T-cell (primary cell): ENCODE results near the gene WDR37. TPM values are rescaled to one million over a fixed set of nuclear protein-coding genes. Genes with fewer than 3 reads are reported as not detected.

ENCODE experiments used
- ATAC-seq, 4 experiments: fragments of 200-7000 bp in 3 of 4; fragments of 150-1000 bp in 1 of 4; cut with Tn5 transposase; replicated peaks in 1 of 4; 1 replicate in 3 of 4; 2 replicates in 1 of 4; pipeline ENCODE4 v1.10.0; 2021; ENCODE audit warnings: moderate library complexity in 3 of 4, mild to moderate bottlenecking in 2 of 4, moderate number of reproducible peaks in 1 of 4
- CTCF ChIA-PET, 2 donors: fragments of 300-600 bp; sonication (Branson Sonifier 250); formaldehyde crosslinking; loops; one replicate each; lab custom pipeline; 2022; ENCODE audit warnings: antibody characterized with exemption in 2 of 2; lab: Charles Lee
- POLR2A ChIA-PET, 2 donors: fragments of 300-600 bp; sonication (Branson Sonifier 250); formaldehyde crosslinking; loops; one replicate each; lab custom pipeline; 2022; ENCODE audit warnings: antibody characterized with exemption in 2 of 2; lab: Charles Lee
- DNase-seq, 35 experiments: peaks; one replicate each; pipeline versions ENCODE4 v3.0.0 to v3.0.0-alpha.2; 2013 to 2023
- H3K27ac ChIP-seq: one replicate; pipeline ENCODE4 v1.5.1; 2013; ENCODE audit warnings: low read length
- H3K27me3 ChIP-seq, 2 experiments: replicated peaks in 1 of 2; 1 replicate in 1 of 2; 2 replicates in 1 of 2; pipeline versions ENCODE4 v1.6.1 to v1.7.0; 2013; ENCODE audit warnings: low read length in 1 of 2, mixed read lengths in 1 of 2; ENCODE audit not compliant: control insufficient read depth in 2 of 2, insufficient read depth in 2 of 2; ENCODE audit errors: extremely low read depth in 1 of 2
- H3K36me3 ChIP-seq, 2 donors: 1 replicate in 1 of 2; 2 replicates in 1 of 2; pipeline versions ENCODE4 v1.6.1 to v1.7.0; 2013; ENCODE audit warnings: low read length in 1 of 2; ENCODE audit not compliant: control insufficient read depth in 2 of 2, insufficient read depth in 1 of 2; ENCODE audit errors: extremely low read depth in 1 of 2
- H3K4me1 ChIP-seq, 2 experiments: 1 replicate in 1 of 2; 2 replicates in 1 of 2; pipeline versions ENCODE4 v1.6.1 to v1.7.0; 2013; ENCODE audit warnings: low read length in 2 of 2, mixed read lengths in 1 of 2; ENCODE audit not compliant: insufficient read depth in 2 of 2, control insufficient read depth in 1 of 2; ENCODE audit errors: extremely low read depth in 1 of 2
- H3K4me3 ChIP-seq, 2 donors: 1 replicate in 1 of 2; 2 replicates in 1 of 2; pipeline versions ENCODE4 v1.5.1 to v1.7.0; 2013; ENCODE audit warnings: mild to moderate bottlenecking in 2 of 2, low read length in 1 of 2, moderate library complexity in 1 of 2; ENCODE audit not compliant: control insufficient read depth in 1 of 2; ENCODE audit errors: extremely low read depth in 1 of 2
- H3K9me3 ChIP-seq: 2 replicates; pipeline ENCODE4 v1.7.0; 2013
- H3K27ac Mint-ChIP-seq, 2 donors: one replicate each; pipeline ENCODE4 v1.8.0; 2020 to 2021; ENCODE audit warnings: mild to moderate bottlenecking in 2 of 2, mixed read lengths in 2 of 2
- H3K27me3 Mint-ChIP-seq, 2 donors: one replicate each; pipeline ENCODE4 v1.8.0; 2021 to 2022; ENCODE audit warnings: mixed read lengths in 2 of 2
- H3K36me3 Mint-ChIP-seq: one replicate; pipeline ENCODE4 v1.8.0; 2021; ENCODE audit warnings: mixed read lengths
- H3K4me1 Mint-ChIP-seq, 3 donors: one replicate each; pipeline ENCODE4 v1.8.0; 2020 to 2022; ENCODE audit warnings: mixed read lengths in 3 of 3, mild to moderate bottlenecking in 1 of 3
- H3K4me3 Mint-ChIP-seq, 3 donors: one replicate each; pipeline ENCODE4 v1.8.0; 2020 to 2022; ENCODE audit warnings: mild to moderate bottlenecking in 3 of 3, mixed read lengths in 3 of 3, moderate library complexity in 3 of 3
- H3K9me3 Mint-ChIP-seq, 3 donors: one replicate each; pipeline ENCODE4 v1.8.0; 2020 to 2022; ENCODE audit warnings: mixed read lengths in 3 of 3
- WGBS: methylation state at CpG from one replicate; pipeline ENCODE4 v1.1.5; 2013; ENCODE audit warnings: missing lambda C conversion rate; ENCODE audit not compliant: insufficient coverage; 5-methylcytosine and 5-hydroxymethylcytosine counted together
- total RNA-seq, 35 experiments: library from RNA in 6 of 35; stranded (reverse) in 6 of 35; fragments of 120-200 nt in 1 of 35; gene quantifications; one replicate each; pipeline versions ENCODE4 v1.2.1 to v1.2.4 and lab custom pipeline; 2013 to 2026

The WDR37 gene
- total RNA-seq, 5 donors from 2014 or later (not counting 1 experiment from before 2014, with no cell fraction given), result 34.6 to 40.4 (median 37.3) TPM

- Mint-ChIP-seq H3K4me1 (no peaks in the 10 kb centered on the region), H3K4me3 (no peak overlapping the region), H3K36me3 (no peaks in the 10 kb centered on the region), H3K27ac (no peak overlapping the region), H3K27me3 (peaks cover 7 to 11% of the 10 kb centered on the region in 2 donors), H3K9me3 (no peaks in the 10 kb centered on the region)
- Histone ChIP-seq H3K36me3 (no peaks in the 10 kb centered on the region), H3K27me3 (peaks cover 0 to 39% of the 10 kb centered on the region in 2 experiments), H3K4me1 (no peaks in the 10 kb centered on the region), H3K4me3 (no peak overlapping the region), H3K27ac (no peak overlapping the region), H3K9me3 (no peaks in the 10 kb centered on the region)
- WGBS, result 68% methylated on average over 7 of the region's 9 CpGs
- CTCF ChIA-PET, result no interaction called here
- ATAC-seq (no peak), DNase-seq (no peak)
- POLR2A ChIA-PET, result no interaction called here
These were observed 110.7 kb downstream of the WDR37 start for GRCh38 chr10:1166828-1167275.

DNA sequence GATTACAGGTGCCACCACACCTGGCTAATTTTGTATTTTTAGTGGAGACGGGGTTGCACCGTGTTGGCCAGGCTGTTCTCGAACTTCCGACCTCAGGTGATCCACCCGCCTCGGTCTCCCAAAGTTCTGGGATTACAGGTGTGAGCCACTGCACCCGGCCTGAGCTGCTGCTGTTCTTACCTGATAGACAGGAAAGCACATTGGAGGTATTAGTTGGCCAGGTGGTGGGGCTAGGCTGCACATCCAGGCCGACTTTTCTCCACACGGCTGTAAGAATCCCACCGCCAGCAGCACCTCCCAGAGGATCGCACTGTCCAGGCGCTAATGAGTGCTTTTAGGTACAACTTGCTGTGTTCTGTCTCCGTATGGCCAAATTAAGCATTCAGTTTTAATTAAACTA is 112.6 kb downstream of the WDR37 start:
- Mint-ChIP-seq H3K27me3 (peaks cover 8 to 12% of the 10 kb centered on the region in 2 donors), H3K27ac (no peak overlapping the region), H3K4me3 (no peak overlapping the region), H3K36me3 (no peaks in the 10 kb centered on the region), H3K9me3 (no peaks in the 10 kb centered on the region), H3K4me1 (no peaks in the 10 kb centered on the region)
- ATAC-seq (no peak), DNase-seq (no peak)
- no peaks in the 10 kb centered on the region for H3K36me3 ChIP-seq
- CTCF ChIA-PET, result no interaction called here
- 98% methylated on average over 7 of the region's 13 CpGs for WGBS
- no peaks in the 10 kb centered on the region for H3K4me1 ChIP-seq
- POLR2A ChIA-PET, result no interaction called here
- peaks cover 0 to 48% of the 10 kb centered on the region in 2 experiments for H3K27me3 ChIP-seq
- no peak overlapping the region for H3K4me3 ChIP-seq
- no peak overlapping the region for H3K27ac ChIP-seq
- H3K9me3 ChIP-seq, result no peaks in the 10 kb centered on the region

GRCh38 chr10:1169186-1169885 is 113.2 kb downstream of the WDR37 start:
- H3K36me3 ChIP-seq, result no peaks in the 10 kb centered on the region
- ChIA-PET POLR2A (interaction anchor here in 1 of 2 donors (0.5 kb wide), 1 partner anchor 564 kb away, joined by 3 read pairs; no protein-coding TSS in a partner anchor), CTCF (no interaction called here)
- no peaks in the 10 kb centered on the region for H3K4me1 Mint-ChIP-seq
- 65% methylated on average over 13 of the region's 23 CpGs for WGBS
- H3K27me3 Mint-ChIP-seq, result peaks cover 8 to 12% of the 10 kb centered on the region in 2 donors
- no peaks in the 10 kb centered on the region for H3K9me3 ChIP-seq
- H3K4me1 ChIP-seq, result no peaks in the 10 kb centered on the region
- ATAC-seq, result no peak
- no peak overlapping the region for H3K4me3 ChIP-seq
- no peaks in the 10 kb centered on the region for H3K36me3 Mint-ChIP-seq
- DNase-seq, result no peak
- H3K27ac Mint-ChIP-seq, result no peak overlapping the region
- no peaks in the 10 kb centered on the region for H3K9me3 Mint-ChIP-seq
- peaks cover 0 to 48% of the 10 kb centered on the region in 2 experiments for H3K27me3 ChIP-seq
- no peak overlapping the region for H3K27ac ChIP-seq
- H3K4me3 Mint-ChIP-seq, result no peak overlapping the region

GRCh38 chr10:1169981-1170866 is 114.0 kb downstream of the WDR37 start:
- peaks cover 8% of the 10 kb centered on the region in 2 donors for H3K27me3 Mint-ChIP-seq
- ChIA-PET CTCF (no interaction called here), POLR2A (interaction anchor here in 1 of 2 donors (0.5 kb wide), 1 partner anchor 563 kb away, joined by 3 read pairs; no protein-coding TSS in a partner anchor)
- H3K36me3 Mint-ChIP-seq, result no peaks in the 10 kb centered on the region
- no peak for ATAC-seq
- WGBS, result 65% methylated on average over 20 of the region's 22 CpGs
- no peaks in the 10 kb centered on the region for H3K36me3 ChIP-seq
- no peak overlapping the region for H3K27ac ChIP-seq
- no peak for DNase-seq
- H3K9me3 Mint-ChIP-seq, result no peaks in the 10 kb centered on the region
- H3K27ac Mint-ChIP-seq, result no peak overlapping the region
- H3K4me3 Mint-ChIP-seq, result no peak overlapping the region
- peaks cover 0 to 48% of the 10 kb centered on the region in 2 experiments for H3K27me3 ChIP-seq
- H3K4me3 ChIP-seq, result no peak overlapping the region
- H3K4me1 ChIP-seq, result no peaks in the 10 kb centered on the region
- H3K9me3 ChIP-seq, result no peaks in the 10 kb centered on the region
- H3K4me1 Mint-ChIP-seq, result no peaks in the 10 kb centered on the region

GRCh38 chr10:1170867-1171180 is 114.6 kb downstream of the WDR37 start:
- no peak for DNase-seq
- Histone ChIP-seq H3K4me3 (no peak overlapping the region), H3K27me3 (peaks cover 0 to 48% of the 10 kb centered on the region in 2 experiments), H3K36me3 (no peaks in the 10 kb centered on the region), H3K27ac (no peak overlapping the region), H3K9me3 (no peaks in the 10 kb centered on the region), H3K4me1 (no peaks in the 10 kb centered on the region)
- no peak for ATAC-seq
- Mint-ChIP-seq H3K36me3 (no peaks in the 10 kb centered on the region), H3K4me1 (no peaks in the 10 kb centered on the region), H3K27ac (no peak overlapping the region), H3K27me3 (peaks cover 8% of the 10 kb centered on the region in 2 donors), H3K4me3 (no peak overlapping the region), H3K9me3 (no peaks in the 10 kb centered on the region)
- POLR2A ChIA-PET, result no interaction called here
- CTCF ChIA-PET, result no interaction called here
- 94% methylated on average over 13 of the region's 13 CpGs for WGBS

- ATAC-seq, result no peak
- H3K27me3 Mint-ChIP-seq, result peaks cover 8% of the 10 kb centered on the region in 2 donors
- DNase-seq, result no peak
- Histone ChIP-seq H3K27me3 (peaks cover 0 to 45% of the 10 kb centered on the region in 2 experiments), H3K4me1 (no peaks in the 10 kb centered on the region), H3K36me3 (no peaks in the 10 kb centered on the region), H3K4me3 (no peak overlapping the region), H3K27ac (no peak overlapping the region), H3K9me3 (no peaks in the 10 kb centered on the region)
- WGBS, result 78% methylated on average over 4 of the region's 4 CpGs
- H3K4me3 Mint-ChIP-seq, result no peak overlapping the region
- CTCF ChIA-PET, result no interaction called here
- peak overlapping the region in 1 of 2 donors; percentile 20 for H3K27ac Mint-ChIP-seq
- POLR2A ChIA-PET, result no interaction called here
- no peaks in the 10 kb centered on the region for H3K4me1 Mint-ChIP-seq
- H3K9me3 Mint-ChIP-seq, result no peaks in the 10 kb centered on the region
- H3K36me3 Mint-ChIP-seq, result no peaks in the 10 kb centered on the region
These were observed 115.0 kb downstream of the WDR37 start for GRCh38 chr10:1171182-1171581.
